ENCODE measurements around the gene NR1D2.
A peak's percentile ranks its signal among the peaks of the same experiment; 100 is the strongest.

Gene NR1D2

GRCh38 chr3:23944007-23944783, 891 bp upstream of the NR1D2 start:
- H3K27ac ChIP-seq: peak overlapping the region; percentile 91
- no peak for TF ChIP-seq CTCF (conservative IDR thresholded peaks at IDR 0.05)

- no peak for TF ChIP-seq CTCF (conservative IDR thresholded peaks at IDR 0.05)
- peak overlapping the region; percentile 91 for H3K27ac ChIP-seq
Measured at GRCh38 chr3:23945663-23945912, 502 bp downstream of the NR1D2 start.

- TF ChIP-seq CTCF (conservative IDR thresholded peaks at IDR 0.05): no peak
Measured at GRCh38 chr3:23945913-23946687, 1.0 kb downstream of the NR1D2 start.

GRCh38 chr3:23948761-23949160, 3.7 kb downstream of the NR1D2 start:
- H3K27ac ChIP-seq: no peak overlapping the region
- TF ChIP-seq CTCF (conservative IDR thresholded peaks at IDR 0.05): no peak

More at GRCh38 chr3:23945913-23946687, 1.0 kb downstream of the NR1D2 start:
- H3K27ac ChIP-seq: peak overlapping the region; percentile 91

- H3K27ac ChIP-seq: no peak overlapping the region
- TF ChIP-seq CTCF (conservative IDR thresholded peaks at IDR 0.05): no peak
Measured at GRCh38 chr3:23949784-23950183, 4.7 kb downstream of the NR1D2 start.

GRCh38 chr3:23950293-23950692, 5.2 kb downstream of the NR1D2 start:
- TF ChIP-seq CTCF (conservative IDR thresholded peaks at IDR 0.05): no peak
- no peak overlapping the region for H3K27ac ChIP-seq

- H3K27ac ChIP-seq: no peak overlapping the region
- no peak for TF ChIP-seq CTCF (conservative IDR thresholded peaks at IDR 0.05)
Measured at GRCh38 chr3:23952646-23953045, 7.6 kb downstream of the NR1D2 start.

Data from VCaP (cell line).